ENCODE data around the gene RTN4RL1.

The RTN4RL1 gene

GRCh38 chr17:2025220-2025621 lies at the start of gene RTN4RL1:
RTN4RL1 (minus strand) TSS chr17:2025334; CDS start chr17:2024865, 469 bp downstream.
- peak; percentile 53 for DNase-seq

GRCh38 chr17:2074919-2075318 lies 49.8 kb upstream of the RTN4RL1 start:
- no peak for DNase-seq

DNA sequence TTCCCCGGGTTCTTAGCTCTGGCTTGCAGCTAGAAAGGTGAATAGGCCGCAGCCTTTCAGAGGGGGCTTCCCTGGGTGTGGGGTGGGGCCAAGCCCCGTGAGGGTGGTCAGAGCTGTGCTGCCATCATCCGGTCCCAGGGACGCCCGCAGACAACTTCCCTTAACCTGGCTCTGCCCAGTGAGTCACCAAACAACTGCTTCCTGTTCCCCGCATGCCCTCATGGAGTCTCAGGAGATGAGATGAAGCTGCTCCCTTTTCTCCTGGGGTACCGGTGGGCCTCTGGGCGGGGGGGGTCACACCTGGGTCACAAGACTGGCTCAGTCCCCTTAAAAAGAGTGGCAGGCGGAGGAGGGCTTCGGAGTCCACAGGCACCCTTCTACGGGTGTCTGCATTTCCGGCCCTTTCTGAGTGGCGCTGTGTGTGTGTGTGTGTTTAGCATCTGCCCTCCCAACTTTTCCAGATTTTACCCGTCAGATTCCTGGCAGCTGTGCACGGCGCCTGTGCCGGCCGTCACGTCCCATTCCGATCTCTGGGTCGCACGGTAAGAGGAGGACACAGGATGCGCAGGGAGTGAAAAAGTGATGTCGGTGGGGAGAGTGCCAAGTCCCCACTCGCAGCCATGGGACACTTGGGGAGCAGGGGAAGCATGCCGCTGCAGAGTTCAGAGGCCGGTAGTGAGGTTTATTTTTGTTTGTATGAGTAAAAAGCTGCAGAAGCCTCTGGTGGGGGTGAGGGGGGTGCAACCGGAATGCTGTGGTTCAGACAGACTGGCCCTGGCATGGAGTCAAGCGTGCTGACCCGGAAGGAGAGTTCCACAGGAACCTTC lies 46.5 kb upstream of the RTN4RL1 start:
- no peak for DNase-seq

DNA sequence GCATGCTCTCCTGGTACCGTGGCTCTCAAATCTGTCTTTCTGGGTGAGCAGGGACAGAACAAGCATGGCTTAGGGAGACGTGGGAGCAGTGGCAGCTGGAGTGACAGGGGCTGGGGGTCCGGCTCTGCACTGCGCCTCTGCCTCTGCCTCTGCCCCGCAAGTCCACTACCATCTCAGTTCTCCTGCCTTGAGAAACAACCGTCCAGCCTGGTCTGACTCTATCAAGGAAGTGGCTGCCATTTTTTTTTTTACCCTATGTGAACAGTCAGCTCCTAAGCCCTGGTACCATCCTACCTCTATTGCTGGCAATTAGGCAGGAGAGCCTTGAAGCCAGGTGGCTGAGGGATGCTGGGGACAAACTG lies 45.9 kb upstream of the RTN4RL1 start:
- DNase-seq = no peak

GRCh38 chr17:2070241-2071023 lies 45.3 kb upstream of the RTN4RL1 start:
- DNase-seq = no peak

DNA sequence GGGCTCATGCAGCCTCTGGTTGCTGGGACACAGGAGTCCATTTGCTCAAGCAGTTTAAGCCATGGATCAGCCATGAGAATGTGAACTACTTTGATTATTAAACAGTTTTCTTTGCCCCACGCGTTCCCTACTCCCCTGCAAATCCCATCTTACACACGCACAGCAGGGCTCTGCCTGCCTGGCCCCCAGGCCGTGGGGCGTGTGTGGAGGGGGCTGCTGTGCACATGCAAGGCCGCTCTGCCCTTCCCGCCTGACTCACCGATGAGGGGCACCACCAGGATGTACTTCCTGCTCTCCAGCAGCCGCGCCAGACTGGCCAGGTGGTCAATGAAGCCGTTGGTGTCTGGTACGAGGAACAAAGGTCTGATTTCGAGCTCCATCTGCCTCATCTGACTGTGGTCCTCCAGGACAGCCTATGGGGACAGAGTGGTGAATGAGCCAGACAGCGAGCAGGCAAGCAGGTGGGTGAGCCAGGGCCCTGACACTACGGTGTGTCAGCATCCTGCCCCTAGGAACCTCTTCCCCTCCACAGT lies 43.5 kb upstream of the RTN4RL1 start:
- DNase-seq = peak; percentile 32

DNA sequence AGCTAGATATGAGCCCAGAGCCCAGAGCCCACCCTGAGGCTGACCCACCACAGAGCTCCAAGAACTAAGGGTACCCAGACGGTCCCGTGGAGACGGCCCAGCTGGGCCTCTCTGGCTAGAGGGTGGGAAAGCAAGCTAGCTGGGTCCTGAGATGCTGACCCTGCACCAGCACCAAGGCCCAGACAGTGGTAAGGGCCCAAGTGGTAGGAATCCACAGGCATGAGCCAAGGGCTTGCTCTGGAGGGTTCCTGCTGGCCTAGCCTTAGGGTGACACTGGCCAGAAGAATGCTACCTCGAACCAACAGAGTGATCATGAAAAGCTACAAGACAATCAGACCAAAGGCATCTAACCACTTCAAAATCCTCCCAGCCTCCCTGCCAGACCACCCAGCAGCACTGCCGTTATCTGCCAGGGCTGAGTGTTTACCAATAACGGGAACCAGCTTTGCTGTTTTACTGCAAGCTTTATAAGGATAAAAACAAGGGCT lies 42.9 kb upstream of the RTN4RL1 start:
- no peak for DNase-seq

DNA sequence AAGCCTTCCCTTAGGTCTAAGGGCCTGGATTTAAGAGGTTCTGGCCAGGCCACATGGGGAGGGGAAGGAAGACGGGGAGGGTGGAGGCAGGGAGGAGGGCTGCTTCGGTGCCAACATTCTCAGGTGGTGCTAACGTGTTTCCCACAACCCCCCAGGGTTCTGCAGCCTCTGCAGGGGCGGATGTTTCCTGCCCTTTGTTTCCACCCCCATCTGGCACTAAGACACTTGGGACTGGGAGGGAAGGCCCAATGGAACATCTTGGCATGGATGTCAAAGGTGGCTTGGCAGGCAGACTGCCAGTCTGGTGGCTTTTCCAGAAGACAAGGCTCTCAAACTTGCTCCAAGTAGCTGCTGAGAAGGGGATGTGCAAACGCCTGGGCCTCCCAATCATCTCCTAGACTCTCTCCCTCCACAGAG lies 42.5 kb upstream of the RTN4RL1 start:
- DNase-seq = no peak

- no peak for DNase-seq
Observed at GRCh38 chr17:2067048-2067561, 42.0 kb upstream of the RTN4RL1 start.

DNA sequence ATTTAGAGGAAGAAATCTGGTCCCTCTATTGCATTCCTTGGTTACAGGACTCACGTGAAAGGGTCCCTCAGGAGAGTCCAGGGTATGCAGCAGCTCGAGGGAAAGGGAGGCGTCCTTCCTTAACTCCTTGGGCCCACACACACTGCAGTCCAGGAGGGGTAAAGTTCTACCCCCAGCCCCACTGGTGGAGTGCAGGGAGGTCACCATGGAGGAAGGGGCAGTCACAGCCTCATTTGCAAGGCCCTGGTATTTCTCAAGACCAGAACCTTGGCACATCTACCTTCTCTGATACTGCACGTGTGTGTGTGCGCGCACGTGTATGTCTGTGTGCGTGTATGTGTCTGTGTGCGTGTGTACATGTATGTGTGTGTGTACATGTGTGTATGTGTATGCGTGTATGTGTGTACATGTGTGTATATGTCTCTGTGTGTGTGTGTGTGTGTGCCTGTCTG lies 40.8 kb upstream of the RTN4RL1 start:
- DNase-seq = no peak

DNA sequence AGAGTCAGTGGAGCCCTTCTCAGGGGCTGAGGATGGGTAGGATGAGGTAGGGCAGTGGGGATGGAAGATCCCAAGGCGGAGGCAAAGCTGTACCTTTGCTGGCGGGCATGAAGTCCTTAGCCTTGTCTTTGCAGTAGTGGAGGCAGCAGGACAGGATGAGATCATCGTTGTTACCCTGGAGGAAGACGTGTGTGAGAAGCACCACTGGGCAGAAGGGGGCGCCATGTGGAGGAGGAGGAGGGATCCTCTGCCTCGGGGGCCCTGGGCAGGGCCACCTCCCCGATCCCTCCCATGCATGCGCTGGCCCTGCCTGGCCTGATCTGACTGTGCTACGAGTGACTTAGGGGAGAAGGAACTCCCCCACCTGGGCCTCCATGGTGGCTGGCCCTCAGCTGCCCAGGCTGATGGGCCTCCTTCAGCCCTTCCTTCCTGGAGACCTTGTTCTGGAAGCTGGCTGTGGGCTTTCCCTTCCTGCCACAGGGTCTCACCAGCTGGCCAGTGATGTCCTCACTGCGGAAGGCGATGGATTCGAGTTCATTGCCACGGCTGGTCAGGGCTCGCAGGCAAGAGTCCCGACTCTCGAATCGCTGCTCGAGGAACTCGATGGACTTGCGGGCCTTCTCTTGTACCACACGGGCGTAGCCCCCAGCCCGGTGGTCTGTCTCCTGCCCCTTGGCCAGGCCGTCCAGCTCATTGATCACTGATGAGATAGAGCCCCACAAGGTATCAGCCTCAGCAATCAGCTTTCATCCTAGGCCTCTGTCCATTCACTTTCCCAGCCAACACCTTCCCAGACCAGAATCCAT lies 40.0 kb upstream of the RTN4RL1 start:
- no peak for DNase-seq

DNA sequence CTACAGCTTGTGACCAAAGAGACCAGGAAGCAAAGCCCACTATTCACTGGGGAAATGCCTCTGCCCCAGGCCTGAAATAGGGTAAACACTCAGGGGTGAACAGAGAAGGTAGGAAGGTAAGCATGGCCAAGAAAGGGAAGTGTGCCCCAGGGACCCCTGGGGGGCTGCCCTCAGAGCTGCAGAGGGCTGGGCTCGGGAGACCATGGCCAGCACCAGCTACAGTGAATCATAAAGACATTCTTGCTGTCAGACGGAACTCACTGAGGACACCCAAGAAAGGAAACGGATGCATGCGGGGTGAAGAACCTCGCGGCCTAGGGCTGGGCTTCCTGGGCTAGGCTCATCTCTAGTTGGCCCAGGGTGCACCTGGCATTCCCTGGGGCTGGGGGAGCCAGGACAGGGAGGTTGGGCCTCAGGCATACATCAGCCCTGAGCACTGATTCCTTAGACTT lies 39.4 kb upstream of the RTN4RL1 start:
- no peak for DNase-seq

- DNase-seq = no peak
Observed at GRCh38 chr17:2064147-2064489, 39.0 kb upstream of the RTN4RL1 start.

- no peak for DNase-seq
Observed at GRCh38 chr17:2063261-2064146, 38.4 kb upstream of the RTN4RL1 start.

GRCh38 chr17:2062571-2063183 lies 37.5 kb upstream of the RTN4RL1 start:
- DNase-seq = no peak

GRCh38 chr17:2061441-2061958 lies 36.4 kb upstream of the RTN4RL1 start:
- DNase-seq = no peak

- no peak for DNase-seq
Observed at GRCh38 chr17:2060681-2061440, 35.7 kb upstream of the RTN4RL1 start.

DNA sequence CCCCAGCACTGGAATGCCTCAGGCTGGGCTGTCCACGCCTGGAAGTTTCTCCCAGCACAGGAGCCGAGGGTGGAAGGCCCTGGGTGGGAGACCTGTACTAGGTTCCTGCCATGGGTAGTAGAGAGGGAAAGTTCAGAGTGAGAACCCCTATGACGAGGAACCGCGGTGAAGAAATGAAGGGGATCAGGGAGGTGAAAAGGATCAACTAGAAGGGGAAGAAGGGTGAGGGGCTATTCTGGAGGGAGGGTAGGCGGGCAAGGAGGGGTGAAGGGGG lies 35.2 kb upstream of the RTN4RL1 start:
- no peak for DNase-seq

DNA sequence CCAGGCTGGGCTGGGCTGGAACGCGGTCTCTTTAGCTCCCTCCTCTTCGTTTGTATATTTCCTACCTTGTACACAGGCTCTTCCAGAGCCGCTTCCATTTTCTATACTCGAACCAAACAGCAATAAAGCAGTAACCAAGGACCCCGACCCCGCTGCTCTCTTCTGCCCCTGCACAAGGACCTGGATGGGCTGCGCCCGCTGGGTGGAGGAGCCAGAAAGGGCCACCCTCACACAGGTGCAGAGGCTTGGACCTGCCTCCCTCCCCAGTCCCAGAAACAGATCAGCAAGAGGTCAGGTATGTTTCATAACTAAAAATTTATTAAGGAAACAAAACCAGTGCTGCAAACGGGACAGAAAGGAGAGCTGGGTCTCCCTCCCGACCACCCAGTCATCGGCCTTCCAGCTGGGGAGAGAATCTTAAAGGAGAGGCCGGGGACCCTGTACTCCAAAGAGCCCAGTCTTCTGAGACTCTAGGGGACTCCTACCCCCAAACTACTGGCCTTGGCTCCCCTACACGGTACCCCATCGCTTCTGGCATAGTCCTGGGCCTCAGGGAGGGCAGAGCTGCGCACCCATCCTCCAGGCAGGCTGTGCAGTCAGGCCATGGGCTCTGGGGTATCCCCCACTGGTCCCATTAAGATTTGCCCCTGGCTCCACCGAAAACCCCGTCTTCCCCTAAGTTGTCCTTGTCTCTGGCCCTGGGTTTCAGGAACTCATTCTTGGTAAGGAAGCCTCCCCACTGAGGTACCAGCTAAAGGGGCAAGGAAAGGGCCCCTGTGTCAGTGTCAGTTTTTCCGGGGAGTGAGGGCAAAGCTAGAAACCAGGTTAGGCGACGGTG lies 34.6 kb upstream of the RTN4RL1 start:
- DNase-seq = no peak

Measured in NCI-H1092 treated with DMSO at 0.1 percent for 48 hours (cell line).